ENCODE measurements around the gene CNPY1. TPM values are rescaled to one million over a fixed set of nuclear protein-coding genes. Genes with fewer than 3 reads are reported as not detected.

CNPY1 gene
- total and polyA plus RNA-seq, 4 donors, result not detected

DNA sequence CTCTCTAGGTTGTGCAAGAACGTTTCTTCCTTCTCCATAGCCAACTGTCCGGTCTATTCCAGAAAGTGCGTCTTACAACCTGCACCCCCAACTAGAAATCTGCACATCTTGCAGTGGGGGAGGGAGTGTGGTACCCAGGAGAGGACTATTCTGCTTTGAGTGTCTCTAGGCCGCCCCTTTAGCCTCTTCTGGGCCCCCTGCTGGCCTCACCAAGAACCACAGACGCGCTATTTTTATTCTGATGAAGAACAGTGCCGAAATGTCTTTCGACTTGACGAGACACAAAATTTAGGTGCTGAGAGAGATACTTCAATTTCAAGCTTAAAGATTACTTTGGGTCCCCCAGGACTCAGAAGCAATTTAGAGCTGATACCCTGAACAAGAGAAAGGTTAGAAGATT lies 1.0 kb downstream of the CNPY1 start:
- 88% methylated on average over 9 of the region's 9 CpGs for WGBS
- DNase-seq (ENCODE audit: low spot score), result no peak
- no peaks in the 10 kb centered on the region for H3K36me3 ChIP-seq (ENCODE audit: control insufficient read depth in 4 of 4, insufficient read depth in 3 of 4, low read depth in 1 of 4, low read length in 3 of 4)
- H3K9ac ChIP-seq (ENCODE audit: low read depth in 1 of 2, low read length in 2 of 2), result no peak overlapping the region
- H3K4me3 ChIP-seq (ENCODE audit: low read depth in 1 of 3, low read length in 3 of 3), result no peak overlapping the region
- TF ChIP-seq TAF1 (conservative IDR thresholded peaks at IDR 0.05) (no peak), SP1 (IDR thresholded peaks at IDR 0.05) (no peak), NR2F2 (IDR thresholded peaks at IDR 0.05) (no peak)
- H3K9me3 ChIP-seq (ENCODE audit: control insufficient read depth in 4 of 4, low read length in 3 of 4), result no peaks in the 10 kb centered on the region
- no peaks in the 10 kb centered on the region for H3K27me3 ChIP-seq (ENCODE audit: control insufficient read depth in 4 of 4, insufficient read depth in 4 of 4, low read length in 3 of 4)
- peaks cover 0 to 21% (median 7%) of the 10 kb centered on the region in 4 donors for H3K4me1 ChIP-seq (ENCODE audit: control insufficient read depth in 4 of 4, insufficient read depth in 4 of 4, low read length in 3 of 4)
- no peak overlapping the region for H3K27ac ChIP-seq (ENCODE audit: low read depth in 1 of 2, low read length in 2 of 2)

DNA sequence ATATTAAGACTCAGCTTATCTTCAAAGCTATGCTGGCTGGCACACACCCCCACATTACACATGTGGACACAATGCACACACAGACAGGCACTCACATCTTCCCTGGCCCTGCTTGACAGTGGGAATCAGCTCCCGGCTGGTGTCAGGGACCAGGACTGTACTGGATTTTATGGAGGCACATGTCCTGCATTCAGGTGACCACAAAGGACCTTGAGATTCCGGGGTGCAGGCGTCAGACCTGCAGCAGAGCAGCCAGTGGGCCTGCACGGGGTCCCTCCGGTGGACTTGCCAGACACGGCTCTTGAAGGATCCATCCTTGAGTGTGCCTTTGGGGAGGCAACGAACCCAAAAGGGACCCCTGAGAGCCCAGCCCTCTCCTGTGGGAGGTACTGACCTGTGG lies 1.9 kb downstream of the CNPY1 start:
- Histone ChIP-seq H3K4me3 (ENCODE audit: low read depth in 1 of 3, low read length in 3 of 3) (no peak overlapping the region), H3K9ac (ENCODE audit: low read depth in 1 of 2, low read length in 2 of 2) (no peak overlapping the region), H3K27me3 (ENCODE audit: control insufficient read depth in 4 of 4, insufficient read depth in 4 of 4, low read length in 3 of 4) (no peaks in the 10 kb centered on the region), H3K4me1 (ENCODE audit: control insufficient read depth in 4 of 4, insufficient read depth in 4 of 4, low read length in 3 of 4) (peaks cover 0 to 21% (median 7%) of the 10 kb centered on the region in 4 donors), H3K36me3 (ENCODE audit: control insufficient read depth in 4 of 4, insufficient read depth in 3 of 4, low read depth in 1 of 4, low read length in 3 of 4) (no peaks in the 10 kb centered on the region), H3K9me3 (ENCODE audit: control insufficient read depth in 4 of 4, low read length in 3 of 4) (no peaks in the 10 kb centered on the region), H3K27ac (ENCODE audit: low read depth in 1 of 2, low read length in 2 of 2) (no peak overlapping the region)
- TF ChIP-seq FOXA1 (IDR thresholded peaks at IDR 0.05) (no peak), NR2F2 (IDR thresholded peaks at IDR 0.05) (no peak), RXRA (IDR thresholded peaks at IDR 0.05) (no peak)
- DNase-seq (ENCODE audit: low spot score), result no peak
- WGBS, result 89% methylated on average over 7 of the region's 7 CpGs

DNA sequence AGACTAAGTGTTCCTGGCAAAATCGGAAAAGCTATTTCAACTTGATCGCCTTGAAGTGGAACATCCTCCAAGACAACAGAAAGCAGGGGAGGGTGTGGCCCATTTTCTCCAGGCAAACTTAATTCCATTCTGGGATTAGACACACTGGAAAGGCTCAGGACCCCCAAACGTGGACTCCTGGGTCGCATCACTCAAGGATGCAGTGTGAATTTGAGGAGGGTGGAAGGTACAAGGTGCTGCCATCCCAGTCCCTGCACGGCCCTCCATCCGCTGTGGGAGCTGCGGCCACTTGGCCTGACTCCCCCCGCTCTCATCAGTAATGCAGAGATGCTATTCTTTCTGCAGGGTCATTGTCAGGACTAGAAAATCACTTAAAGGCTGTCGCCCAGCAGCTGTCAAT lies 2.4 kb downstream of the CNPY1 start:
- 92% methylated on average over 9 of the region's 9 CpGs for WGBS
- no peak for DNase-seq (ENCODE audit: low spot score)
- no peak for TF ChIP-seq JUND (IDR thresholded peaks at IDR 0.05)
- no peak for TF ChIP-seq NR2F2 (IDR thresholded peaks at IDR 0.05)
- TF ChIP-seq, protein P1, sequence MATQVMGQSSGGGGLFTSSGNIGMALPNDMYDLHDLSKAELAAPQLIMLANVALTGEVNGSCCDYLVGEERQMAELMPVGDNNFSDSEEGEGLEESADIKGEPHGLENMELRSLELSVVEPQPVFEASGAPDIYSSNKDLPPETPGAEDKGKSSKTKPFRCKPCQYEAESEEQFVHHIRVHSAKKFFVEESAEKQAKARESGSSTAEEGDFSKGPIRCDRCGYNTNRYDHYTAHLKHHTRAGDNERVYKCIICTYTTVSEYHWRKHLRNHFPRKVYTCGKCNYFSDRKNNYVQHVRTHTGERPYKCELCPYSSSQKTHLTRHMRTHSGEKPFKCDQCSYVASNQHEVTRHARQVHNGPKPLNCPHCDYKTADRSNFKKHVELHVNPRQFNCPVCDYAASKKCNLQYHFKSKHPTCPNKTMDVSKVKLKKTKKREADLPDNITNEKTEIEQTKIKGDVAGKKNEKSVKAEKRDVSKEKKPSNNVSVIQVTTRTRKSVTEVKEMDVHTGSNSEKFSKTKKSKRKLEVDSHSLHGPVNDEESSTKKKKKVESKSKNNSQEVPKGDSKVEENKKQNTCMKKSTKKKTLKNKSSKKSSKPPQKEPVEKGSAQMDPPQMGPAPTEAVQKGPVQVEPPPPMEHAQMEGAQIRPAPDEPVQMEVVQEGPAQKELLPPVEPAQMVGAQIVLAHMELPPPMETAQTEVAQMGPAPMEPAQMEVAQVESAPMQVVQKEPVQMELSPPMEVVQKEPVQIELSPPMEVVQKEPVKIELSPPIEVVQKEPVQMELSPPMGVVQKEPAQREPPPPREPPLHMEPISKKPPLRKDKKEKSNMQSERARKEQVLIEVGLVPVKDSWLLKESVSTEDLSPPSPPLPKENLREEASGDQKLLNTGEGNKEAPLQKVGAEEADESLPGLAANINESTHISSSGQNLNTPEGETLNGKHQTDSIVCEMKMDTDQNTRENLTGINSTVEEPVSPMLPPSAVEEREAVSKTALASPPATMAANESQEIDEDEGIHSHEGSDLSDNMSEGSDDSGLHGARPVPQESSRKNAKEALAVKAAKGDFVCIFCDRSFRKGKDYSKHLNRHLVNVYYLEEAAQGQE (IDR thresholded peaks at IDR 0.05), result no peak
- TF ChIP-seq, protein P2, sequence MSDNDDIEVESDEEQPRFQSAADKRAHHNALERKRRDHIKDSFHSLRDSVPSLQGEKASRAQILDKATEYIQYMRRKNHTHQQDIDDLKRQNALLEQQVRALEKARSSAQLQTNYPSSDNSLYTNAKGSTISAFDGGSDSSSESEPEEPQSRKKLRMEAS (IDR thresholded peaks at IDR 0.05), result no peak
- TF ChIP-seq GABPA (IDR thresholded peaks at IDR 0.05 in 1 of 2, conservative IDR thresholded peaks at IDR 0.05 in 1 of 2), result no peak
- no peak for TF ChIP-seq FOXA1 (IDR thresholded peaks at IDR 0.05)
- TF ChIP-seq FOXA2 (IDR thresholded peaks at IDR 0.05), result no peak
- TF ChIP-seq TAF1 (conservative IDR thresholded peaks at IDR 0.05), result no peak
- no peak for TF ChIP-seq HNF4G (IDR thresholded peaks at IDR 0.05)
- no peak for TF ChIP-seq HNF4A (conservative IDR thresholded peaks at IDR 0.05)
- TF ChIP-seq, protein P3, sequence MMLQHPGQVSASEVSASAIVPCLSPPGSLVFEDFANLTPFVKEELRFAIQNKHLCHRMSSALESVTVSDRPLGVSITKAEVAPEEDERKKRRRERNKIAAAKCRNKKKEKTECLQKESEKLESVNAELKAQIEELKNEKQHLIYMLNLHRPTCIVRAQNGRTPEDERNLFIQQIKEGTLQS (IDR thresholded peaks at IDR 0.05), result no peak
- no peak for TF ChIP-seq YY1 (IDR thresholded peaks at IDR 0.05)
- TF ChIP-seq SP1 (IDR thresholded peaks at IDR 0.05), result no peak
- TF ChIP-seq EGR1 (IDR thresholded peaks at IDR 0.05; ENCODE audit: low read depth in 2 of 2), result no peak
- TF ChIP-seq RXRA (IDR thresholded peaks at IDR 0.05), result no peak
- TF ChIP-seq, protein P4, sequence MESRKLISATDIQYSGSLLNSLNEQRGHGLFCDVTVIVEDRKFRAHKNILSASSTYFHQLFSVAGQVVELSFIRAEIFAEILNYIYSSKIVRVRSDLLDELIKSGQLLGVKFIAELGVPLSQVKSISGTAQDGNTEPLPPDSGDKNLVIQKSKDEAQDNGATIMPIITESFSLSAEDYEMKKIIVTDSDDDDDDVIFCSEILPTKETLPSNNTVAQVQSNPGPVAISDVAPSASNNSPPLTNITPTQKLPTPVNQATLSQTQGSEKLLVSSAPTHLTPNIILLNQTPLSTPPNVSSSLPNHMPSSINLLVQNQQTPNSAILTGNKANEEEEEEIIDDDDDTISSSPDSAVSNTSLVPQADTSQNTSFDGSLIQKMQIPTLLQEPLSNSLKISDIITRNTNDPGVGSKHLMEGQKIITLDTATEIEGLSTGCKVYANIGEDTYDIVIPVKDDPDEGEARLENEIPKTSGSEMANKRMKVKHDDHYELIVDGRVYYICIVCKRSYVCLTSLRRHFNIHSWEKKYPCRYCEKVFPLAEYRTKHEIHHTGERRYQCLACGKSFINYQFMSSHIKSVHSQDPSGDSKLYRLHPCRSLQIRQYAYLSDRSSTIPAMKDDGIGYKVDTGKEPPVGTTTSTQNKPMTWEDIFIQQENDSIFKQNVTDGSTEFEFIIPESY (IDR thresholded peaks at IDR 0.05), result no peak
- no peak for TF ChIP-seq RAD21 (IDR thresholded peaks at IDR 0.05)
- TF ChIP-seq, protein P5, sequence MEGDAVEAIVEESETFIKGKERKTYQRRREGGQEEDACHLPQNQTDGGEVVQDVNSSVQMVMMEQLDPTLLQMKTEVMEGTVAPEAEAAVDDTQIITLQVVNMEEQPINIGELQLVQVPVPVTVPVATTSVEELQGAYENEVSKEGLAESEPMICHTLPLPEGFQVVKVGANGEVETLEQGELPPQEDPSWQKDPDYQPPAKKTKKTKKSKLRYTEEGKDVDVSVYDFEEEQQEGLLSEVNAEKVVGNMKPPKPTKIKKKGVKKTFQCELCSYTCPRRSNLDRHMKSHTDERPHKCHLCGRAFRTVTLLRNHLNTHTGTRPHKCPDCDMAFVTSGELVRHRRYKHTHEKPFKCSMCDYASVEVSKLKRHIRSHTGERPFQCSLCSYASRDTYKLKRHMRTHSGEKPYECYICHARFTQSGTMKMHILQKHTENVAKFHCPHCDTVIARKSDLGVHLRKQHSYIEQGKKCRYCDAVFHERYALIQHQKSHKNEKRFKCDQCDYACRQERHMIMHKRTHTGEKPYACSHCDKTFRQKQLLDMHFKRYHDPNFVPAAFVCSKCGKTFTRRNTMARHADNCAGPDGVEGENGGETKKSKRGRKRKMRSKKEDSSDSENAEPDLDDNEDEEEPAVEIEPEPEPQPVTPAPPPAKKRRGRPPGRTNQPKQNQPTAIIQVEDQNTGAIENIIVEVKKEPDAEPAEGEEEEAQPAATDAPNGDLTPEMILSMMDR (IDR thresholded peaks at IDR 0.05; ENCODE audit: low read depth, low read length, missing input control), result no peak
- H3K27ac ChIP-seq (ENCODE audit: low read depth in 1 of 2, low read length in 2 of 2), result no peak overlapping the region
- H3K9ac ChIP-seq (ENCODE audit: low read depth in 1 of 2, low read length in 2 of 2), result no peak overlapping the region
- H3K36me3 ChIP-seq (ENCODE audit: control insufficient read depth in 4 of 4, insufficient read depth in 3 of 4, low read depth in 1 of 4, low read length in 3 of 4), result no peaks in the 10 kb centered on the region
- H3K4me1 ChIP-seq (ENCODE audit: control insufficient read depth in 4 of 4, insufficient read depth in 4 of 4, low read length in 3 of 4), result peaks cover 0 to 21% (median 7%) of the 10 kb centered on the region in 4 donors
- no peaks in the 10 kb centered on the region for H3K9me3 ChIP-seq (ENCODE audit: control insufficient read depth in 4 of 4, low read length in 3 of 4)
- H3K27me3 ChIP-seq (ENCODE audit: control insufficient read depth in 4 of 4, insufficient read depth in 4 of 4, low read length in 3 of 4), result no peaks in the 10 kb centered on the region
- H3K4me3 ChIP-seq (ENCODE audit: low read depth in 1 of 3, low read length in 3 of 3), result no peak overlapping the region
